NCI-H187 (cell line): Measurements from ENCODE around the gene SRBD1.
"Not testable (repeated sequence)": the region's sequence is repeated elsewhere in the genome, so short reads cannot be mapped to it uniquely, and the experiment has no call there.

ENCODE experiments used
- DNase-seq, 2 experiments: peaks; one replicate each; lab custom pipeline; 2025; lab: John Stamatoyannopoulos, UW

Gene SRBD1

GRCh38 chr2:45426025-45426424 lies 185.0 kb downstream of the SRBD1 start:
- not testable (repeated sequence) for DNase-seq

GRCh38 chr2:45422921-45423320 lies 188.1 kb downstream of the SRBD1 start:
- no peak for DNase-seq

- no peak for DNase-seq
These were observed 192.5 kb downstream of the SRBD1 start for GRCh38 chr2:45418532-45418931.

GRCh38 chr2:45415534-45416123 lies 195.4 kb downstream of the SRBD1 start:
- no peak for DNase-seq

GRCh38 chr2:45412754-45413379 lies 198.2 kb downstream of the SRBD1 start:
- no peak for DNase-seq

- DNase-seq, result no peak
These were observed 201.4 kb downstream of the SRBD1 start for GRCh38 chr2:45409677-45410076.

GRCh38 chr2:45406621-45407020 lies 204.4 kb downstream of the SRBD1 start:
- no peak for DNase-seq

GRCh38 chr2:45404807-45405297 lies 206.2 kb downstream of the SRBD1 start:
- DNase-seq, result no peak

- no peak for DNase-seq
These were observed 208.0 kb downstream of the SRBD1 start for GRCh38 chr2:45403036-45403435.

GRCh38 chr2:45401431-45401922 lies 209.6 kb downstream of the SRBD1 start:
- no peak for DNase-seq

GRCh38 chr2:45399040-45399784 lies 211.9 kb downstream of the SRBD1 start:
- no peak for DNase-seq

- DNase-seq, result no peak
These were observed 213.8 kb downstream of the SRBD1 start for GRCh38 chr2:45397292-45397691.

- no peak for DNase-seq
These were observed 214.4 kb downstream of the SRBD1 start for GRCh38 chr2:45396671-45397070.

GRCh38 chr2:45394842-45395241 lies 216.2 kb downstream of the SRBD1 start:
- DNase-seq, result no peak

- no peak for DNase-seq
These were observed 216.9 kb downstream of the SRBD1 start for GRCh38 chr2:45394216-45394615.

GRCh38 chr2:45391866-45392265 lies 219.2 kb downstream of the SRBD1 start:
- DNase-seq, result no peak

GRCh38 chr2:45390861-45391260 lies 220.2 kb downstream of the SRBD1 start:
- DNase-seq, result no peak

GRCh38 chr2:45390441-45390840 lies 220.6 kb downstream of the SRBD1 start:
- no peak for DNase-seq

- no peak for DNase-seq
These were observed 222.4 kb downstream of the SRBD1 start for GRCh38 chr2:45388541-45389100.

- no peak for DNase-seq
These were observed 228.3 kb downstream of the SRBD1 start for GRCh38 chr2:45382744-45383143.

GRCh38 chr2:45380131-45380836 lies 230.8 kb downstream of the SRBD1 start:
- DNase-seq, result no peak
